Kidney (tissue), 14 donors: ENCODE results near the gene P3H2. TPM values are rescaled to one million over a fixed set of nuclear protein-coding genes. Genes with fewer than 3 reads are reported as not detected.

Experiments
- DNase-seq, 5 donors: peaks; one replicate each; pipeline ENCODE4 v3.0.0-alpha.2; 2013 to 2020
- FAIRE-seq: peaks from 2 replicates; lab custom pipeline; 2012; peaks lifted over from hg19 to GRCh38; lab: Jason Lieb, UNC
- H3K27ac ChIP-seq, 2 donors: one replicate each; pipeline ENCODE4 v1.7.0; 2013; ENCODE audit warnings: low read depth in 2 of 2, low read length in 2 of 2, inconsistent platforms in 1 of 2
- H3K27me3 ChIP-seq: one replicate; pipeline ENCODE4 v1.7.1; 2013; ENCODE audit warnings: low read length, inconsistent platforms; ENCODE audit not compliant: control insufficient read depth, insufficient read depth
- H3K36me3 ChIP-seq, 3 donors: one replicate each; pipeline versions ENCODE4 v1.7.0 to v1.7.1; 2013; ENCODE audit warnings: low read length in 3 of 3, control low read depth in 1 of 3, inconsistent platforms in 1 of 3; ENCODE audit not compliant: insufficient read depth in 3 of 3, control insufficient read depth in 2 of 3
- H3K4me1 ChIP-seq, 3 donors: one replicate each; pipeline versions ENCODE4 v1.7.0 to v1.7.1; 2013; ENCODE audit warnings: low read length in 3 of 3, inconsistent platforms in 1 of 3, low read depth in 1 of 3; ENCODE audit not compliant: control insufficient read depth in 2 of 3, insufficient read depth in 2 of 3
- H3K4me3 ChIP-seq, 3 donors: one replicate each; pipeline versions ENCODE4 v1.7.0 to v1.8.1; 2013; ENCODE audit warnings: low read length in 3 of 3, control low read depth in 1 of 3, inconsistent platforms in 1 of 3
- H3K9ac ChIP-seq, 3 donors: one replicate each; pipeline versions ENCODE4 v1.7.0 to v1.7.1; 2013; ENCODE audit warnings: low read length in 3 of 3, control low read depth in 1 of 3, inconsistent platforms in 1 of 3
- H3K9me3 ChIP-seq, 3 donors: one replicate each; pipeline versions ENCODE4 v1.7.0 to v1.7.1; 2013; ENCODE audit warnings: low read length in 3 of 3, control low read depth in 1 of 3, inconsistent platforms in 1 of 3; ENCODE audit not compliant: control insufficient read depth in 2 of 3, insufficient read depth in 1 of 3
- CTCF ChIP-seq: IDR thresholded peaks from 3 replicates; pipeline ENCODE4 v1.5.1; 2012; ENCODE audit warnings: mild to moderate bottlenecking, moderate library complexity, borderline replicate concordance; ENCODE audit not compliant: insufficient read depth; ENCODE audit errors: extremely low read depth
- intact Hi-C: fragments of 100-400 bp; cut with DNase I; formaldehyde crosslinking; loops from one replicate; pipeline ENCODE4 v1.11.1; 2022
- polyA plus RNA-seq: library from polyadenylated mRNA; stranded (reverse); fragments of 350-450 nt; fragmentation: Illumina TruSeq; extraction: RNeasy Lipid Tissue Mini Kit (QIAGEN cat#74804); gene quantifications from one replicate; pipeline ENCODE4 v1.2.3, GENCODE V29; 2014; ENCODE audit warnings: low read depth, low replicate concordance; ENCODE audit not compliant: insufficient read depth
- total RNA-seq: library from RNA; stranded (reverse); fragmentation: NEBNext Ultra II Directional; extraction: Animal tissue kit (Norgen Biotek cat#: 25700); gene quantifications from one replicate; pipeline ENCODE4 v1.2.1, GENCODE V29; 2021
- donor health status: control.
- donor health status: control.
- donor health status: control.
- donor health status: control.
- donor health status: control.
- donor health status: DM: yes; HTN: yes; CAD: no.
- donor health status: Normal renal cell carcinoma (clear cell type).

P3H2 gene
- total and polyA plus RNA-seq, 2 donors from 2014 or later: 57.2 to 103 TPM

GRCh38 chr3:189941125-189941524, 179.6 kb downstream of the P3H2 start:
- Histone ChIP-seq H3K36me3 (no peaks in the 10 kb centered on the region), H3K27ac (no peak overlapping the region), H3K27me3 (no peaks in the 10 kb centered on the region), H3K4me1 (no peaks in the 10 kb centered on the region), H3K4me3 (no peak overlapping the region), H3K9me3 (no peaks in the 10 kb centered on the region), H3K9ac (no peak overlapping the region)
- TF ChIP-seq CTCF: no peak
- intact Hi-C loops: no loop called here
- FAIRE-seq: no peak
- DNase-seq: no peak

DNA sequence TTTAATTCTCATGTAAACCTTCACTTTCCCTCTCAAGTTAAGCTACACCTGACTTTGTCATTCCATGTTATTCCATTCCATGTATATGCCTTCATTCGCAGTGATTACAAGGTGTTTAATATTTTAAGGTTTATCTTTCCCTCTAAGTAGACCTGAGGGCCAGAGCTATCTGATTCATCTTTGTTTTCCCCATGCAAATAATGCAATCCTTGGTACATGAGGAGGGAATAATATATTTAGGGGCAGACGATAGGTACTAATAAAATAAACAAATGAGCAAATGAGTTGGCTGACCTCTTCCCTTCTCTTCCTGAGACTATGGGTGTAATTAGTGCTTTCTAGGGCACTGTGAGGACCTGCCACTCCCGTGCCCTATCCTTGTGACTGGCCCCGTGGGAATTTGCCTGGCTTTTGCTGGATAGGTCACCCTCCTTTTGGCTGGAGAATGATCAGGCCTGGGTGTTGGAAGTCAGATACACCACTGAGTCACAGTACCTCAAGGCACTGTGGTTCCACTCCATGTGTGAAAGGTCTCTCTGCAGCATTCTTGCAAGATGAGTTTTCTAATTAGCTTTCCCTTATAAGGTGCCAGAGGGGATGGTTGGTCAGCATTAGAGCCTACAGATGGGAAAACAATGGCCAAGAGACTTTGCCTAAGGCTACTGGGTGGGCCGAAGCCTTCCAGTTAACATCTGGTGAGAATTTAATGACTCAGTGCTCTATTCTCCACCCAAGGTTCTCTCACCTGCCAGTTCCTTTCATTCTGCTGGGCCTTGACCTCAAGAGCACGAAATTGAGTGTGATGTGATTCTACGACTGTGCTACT, 183.2 kb downstream of the P3H2 start:
- H3K4me3 ChIP-seq: no peak overlapping the region
- no peak for FAIRE-seq
- no peak for TF ChIP-seq CTCF
- no peaks in the 10 kb centered on the region for H3K4me1 ChIP-seq
- no peak overlapping the region for H3K9ac ChIP-seq
- H3K27ac ChIP-seq: no peak overlapping the region
- H3K9me3 ChIP-seq: no peaks in the 10 kb centered on the region
- H3K36me3 ChIP-seq: no peaks in the 10 kb centered on the region
- peak in 1 of 5 donors; percentile 78 for DNase-seq
- intact Hi-C loops: no loop called here
- no peaks in the 10 kb centered on the region for H3K27me3 ChIP-seq

GRCh38 chr3:189936201-189936945, 184.3 kb downstream of the P3H2 start:
- H3K4me1 ChIP-seq: no peaks in the 10 kb centered on the region
- no peaks in the 10 kb centered on the region for H3K9me3 ChIP-seq
- H3K27ac ChIP-seq: no peak overlapping the region
- TF ChIP-seq CTCF: no peak
- H3K4me3 ChIP-seq: no peak overlapping the region
- no peaks in the 10 kb centered on the region for H3K27me3 ChIP-seq
- DNase-seq: no peak
- intact Hi-C loops: no loop called here
- H3K9ac ChIP-seq: no peak overlapping the region
- H3K36me3 ChIP-seq: no peaks in the 10 kb centered on the region
- FAIRE-seq: no peak
